HG02943 (cell line): ENCODE data around the gene ARHGAP45.
"Not testable (repeated sequence)": the region's sequence is repeated elsewhere in the genome, so short reads cannot be mapped to it uniquely, and the experiment has no call there.

ENCODE experiments used
- ATAC-seq: cut with Tn5 transposase; IDR thresholded peaks from one replicate; pipeline ENCODE4 v1.9.1; 2021; ENCODE audit warnings: mild to moderate bottlenecking, low read depth, moderate library complexity; ENCODE audit not compliant: unreplicated experiment

The ARHGAP45 gene

DNA sequence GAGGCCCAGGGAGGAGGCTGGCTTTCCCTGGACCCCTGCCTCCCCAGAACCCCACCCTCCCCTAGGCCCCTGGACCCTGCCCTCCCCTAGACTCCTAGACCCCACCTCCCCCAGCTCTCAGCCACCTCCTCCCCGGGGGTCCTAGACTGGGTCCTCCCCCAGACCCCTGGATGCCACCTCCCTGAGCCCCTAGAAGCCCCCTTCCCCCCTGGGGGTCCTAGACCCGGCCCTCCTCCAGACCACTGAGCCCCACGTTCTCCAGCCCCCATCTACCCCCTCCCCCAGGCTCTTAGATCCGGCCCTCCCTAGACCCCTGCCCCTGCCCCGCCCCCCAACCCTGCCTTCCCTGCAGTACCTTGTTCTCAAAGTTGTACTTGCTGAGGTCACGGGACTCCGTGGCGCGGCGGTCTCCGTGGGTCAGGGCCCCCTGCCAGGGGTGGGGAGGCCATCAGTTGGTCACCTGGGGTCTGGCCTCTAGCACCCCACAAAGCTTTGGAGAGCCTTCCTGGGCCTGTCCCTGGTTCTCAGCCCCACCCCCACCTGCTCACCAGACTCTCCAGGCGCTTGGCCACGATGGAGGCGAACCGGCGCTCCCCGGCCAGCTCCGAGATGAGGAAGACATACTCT, 44.8 kb downstream of the ARHGAP45 start:
- ATAC-seq, result no peak

DNA sequence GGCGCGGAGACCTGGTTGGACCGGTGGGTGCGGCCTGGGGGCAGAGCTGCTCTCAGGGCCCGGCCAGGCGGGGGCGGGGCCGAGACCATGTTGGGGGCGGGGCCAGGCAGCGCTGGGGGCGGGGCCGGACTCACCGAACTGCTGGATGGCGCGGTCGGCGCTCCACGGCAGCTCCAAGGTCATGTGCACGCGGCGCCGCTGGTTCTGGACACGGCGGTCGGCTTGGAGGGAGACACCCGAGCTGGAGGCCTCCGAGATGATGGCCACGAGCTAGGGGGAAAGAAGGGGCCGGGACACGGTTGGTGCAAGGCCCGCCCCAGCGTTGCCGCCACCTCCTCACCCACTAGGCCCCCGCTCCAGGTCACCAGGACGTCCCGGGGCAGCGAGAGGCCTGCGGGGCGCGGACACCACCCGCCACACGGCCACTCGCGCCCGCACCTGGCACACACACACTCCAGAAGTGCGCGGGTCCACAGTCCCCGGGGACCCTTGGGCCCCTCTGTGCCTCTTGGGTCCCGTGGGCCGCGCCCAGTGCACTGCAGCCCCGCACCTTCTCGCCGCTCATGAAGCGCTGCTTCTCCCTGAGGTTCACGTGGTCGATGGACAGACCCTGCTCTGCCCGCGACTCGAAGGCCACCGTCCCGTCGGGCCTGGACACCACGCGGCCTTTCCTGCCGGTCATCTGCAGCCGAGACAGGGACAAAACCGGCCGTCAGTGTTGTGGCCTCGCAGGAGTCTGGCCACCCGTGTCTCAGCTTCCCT, 45.5 kb downstream of the ARHGAP45 start:
- no peak for ATAC-seq

- no peak for ATAC-seq
These were observed 46.3 kb downstream of the ARHGAP45 start for GRCh38 chr19:1113030-1113985.

DNA sequence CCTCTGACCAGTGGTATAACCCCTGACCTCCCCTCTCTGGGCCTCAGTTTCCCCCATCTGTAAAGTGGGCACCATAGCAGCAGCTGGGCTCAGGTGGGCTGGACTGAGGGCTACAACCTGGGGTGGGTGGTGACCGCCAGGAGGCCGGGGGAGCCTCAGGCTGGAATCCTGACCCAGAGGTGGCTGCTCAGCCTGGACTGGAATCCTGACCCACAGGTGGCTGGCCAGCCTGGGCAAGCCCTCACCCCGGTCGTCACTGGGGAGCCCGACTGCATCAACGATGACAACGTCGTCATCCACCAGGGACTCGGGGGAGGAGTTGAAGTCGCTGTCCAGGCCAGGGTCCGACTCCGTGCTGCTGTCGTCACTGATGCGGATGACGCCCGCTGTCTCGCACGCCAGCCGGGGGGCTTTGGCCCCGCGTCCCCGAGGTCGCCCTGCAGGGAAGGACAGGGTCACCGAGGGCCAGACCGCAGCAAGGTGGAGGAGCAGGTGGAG, 47.1 kb downstream of the ARHGAP45 start:
- ATAC-seq, result no peak

DNA sequence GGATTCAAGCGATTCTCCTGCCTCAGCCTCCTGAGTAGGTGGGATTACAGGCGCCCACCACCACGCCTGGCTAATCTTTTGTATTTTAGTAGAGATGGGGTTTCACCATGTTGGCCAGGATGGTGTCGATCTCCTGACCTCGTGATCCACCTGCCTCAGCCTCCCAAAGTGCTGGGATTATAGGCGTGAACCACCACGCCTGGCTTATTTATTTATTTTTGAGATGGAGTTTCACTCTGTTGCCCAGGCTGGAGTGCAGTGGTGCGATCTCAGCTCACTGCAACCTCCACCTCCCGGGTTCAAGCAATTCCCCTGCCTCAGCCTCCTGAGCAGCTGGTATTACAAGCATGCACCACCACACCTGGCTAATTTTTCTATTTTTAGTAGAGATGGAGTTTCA, 47.8 kb downstream of the ARHGAP45 start:
- not testable (repeated sequence) for ATAC-seq

DNA sequence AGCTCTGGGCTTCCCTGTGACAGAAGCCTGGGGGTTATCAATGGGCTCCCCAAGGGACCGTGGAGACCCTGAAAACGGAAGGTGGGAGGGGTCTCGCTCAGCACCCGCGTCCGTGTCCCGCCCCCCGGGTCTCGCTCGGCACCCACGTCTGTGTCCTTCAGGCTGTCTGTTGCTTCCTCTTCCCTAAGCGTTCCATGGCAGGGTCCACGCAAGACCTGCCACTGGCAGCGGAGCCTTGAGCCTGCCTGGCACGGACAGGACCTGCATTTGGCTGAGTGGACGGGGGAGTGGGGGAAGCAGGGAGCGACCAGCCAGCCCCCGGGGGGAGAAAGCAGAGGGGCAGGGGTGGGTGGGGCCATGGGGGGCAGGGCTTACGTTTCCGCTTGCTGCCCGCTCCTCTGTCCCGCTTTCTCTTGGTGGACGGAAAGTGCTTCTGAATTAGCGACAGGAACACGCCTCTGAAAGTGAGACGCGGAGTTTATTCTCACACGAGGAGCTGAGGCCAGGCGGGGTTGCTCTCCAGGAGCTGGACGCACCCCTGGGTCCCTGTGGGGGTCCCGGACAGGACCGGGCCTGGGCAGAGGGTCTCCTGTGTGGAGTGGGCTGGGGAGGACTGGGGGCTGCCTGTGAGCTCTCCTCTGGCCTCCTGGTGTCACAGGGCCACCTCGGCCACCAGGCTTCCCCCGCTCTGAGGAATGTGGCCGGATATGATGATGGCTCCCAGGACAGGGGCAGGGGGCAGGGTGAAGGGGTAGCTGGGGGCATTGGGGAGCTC, 48.9 kb downstream of the ARHGAP45 start:
- ATAC-seq, result no peak

- no peak for ATAC-seq
These were observed 50.0 kb downstream of the ARHGAP45 start for GRCh38 chr19:1116726-1117581.

DNA sequence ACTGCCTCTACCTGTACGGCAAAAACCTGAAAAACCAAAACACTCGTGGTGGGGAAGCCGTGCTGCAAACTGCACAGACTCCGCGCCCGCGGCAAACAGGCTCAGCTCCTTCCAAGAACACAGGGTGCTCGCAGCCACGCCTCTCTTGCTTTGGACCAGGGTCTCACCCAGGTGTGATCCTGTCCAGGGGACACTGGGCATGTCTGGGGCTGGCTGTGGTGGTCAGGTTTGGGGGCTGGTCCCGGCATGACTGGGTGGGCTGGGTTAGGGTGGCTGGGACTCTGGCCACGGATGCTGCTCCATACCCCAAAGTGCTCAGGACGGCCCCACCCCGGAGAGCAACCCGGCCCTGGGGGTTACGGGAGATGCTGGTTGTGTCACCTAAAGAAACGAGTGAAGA, 50.7 kb downstream of the ARHGAP45 start:
- ATAC-seq, result no peak

DNA sequence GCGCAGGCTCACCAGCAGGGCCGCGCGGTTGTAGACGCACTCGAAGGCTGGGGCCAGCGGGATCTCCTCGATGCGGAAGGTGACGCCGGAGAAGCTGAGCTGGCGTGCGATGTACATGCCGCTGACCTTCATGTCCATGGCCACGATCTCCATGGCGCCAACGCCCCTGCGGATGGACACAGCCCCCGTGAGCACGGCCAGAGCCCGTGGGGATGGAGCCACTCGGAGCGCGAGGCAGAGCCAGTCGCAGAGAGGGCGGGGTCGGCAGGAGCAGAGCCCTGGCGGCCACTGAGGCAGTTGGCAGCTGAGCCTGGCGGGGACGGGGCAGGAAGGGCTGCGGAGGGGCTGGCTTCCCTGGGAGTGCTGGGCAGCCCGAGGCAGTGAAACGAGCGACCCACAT, 52.0 kb downstream of the ARHGAP45 start:
- ATAC-seq, result no peak

DNA sequence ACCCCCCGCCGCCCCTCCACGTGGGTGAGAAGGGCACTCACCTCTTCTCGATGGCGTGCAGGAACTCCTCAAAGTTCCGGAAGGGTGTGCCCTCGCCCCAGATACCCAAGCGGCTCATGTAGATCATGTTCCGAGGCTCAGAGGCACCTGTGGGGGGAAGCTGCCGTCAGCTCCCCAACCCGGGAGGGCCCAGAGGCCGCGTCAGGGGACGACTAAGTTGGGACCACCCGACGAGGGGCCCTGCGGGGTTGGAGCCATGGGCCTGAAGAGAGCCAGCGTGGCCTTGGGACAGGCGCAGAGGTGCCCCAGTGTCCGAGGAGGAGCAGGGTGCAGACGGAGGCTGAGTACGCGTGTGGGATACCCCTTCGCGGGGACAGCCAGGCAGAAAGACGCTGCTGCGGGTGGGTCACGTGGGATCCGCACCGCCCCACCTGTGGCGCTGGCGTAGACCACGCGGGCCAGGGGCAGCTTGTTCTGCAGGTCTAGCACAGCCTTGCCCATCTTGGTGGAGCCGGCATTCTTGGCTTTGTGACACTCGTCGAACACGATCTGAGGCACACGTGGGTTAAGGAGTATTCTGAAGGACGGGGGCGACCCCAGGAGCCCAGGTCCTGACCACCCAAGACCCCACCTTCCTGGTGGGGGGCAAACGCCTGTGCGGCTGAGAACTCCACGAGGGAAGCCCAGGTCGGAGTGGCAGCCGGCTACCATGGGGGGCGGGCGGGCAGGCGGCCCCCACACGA, 52.7 kb downstream of the ARHGAP45 start:
- no peak for ATAC-seq

- no peak for ATAC-seq
These were observed 54.4 kb downstream of the ARHGAP45 start for GRCh38 chr19:1121395-1121794.

DNA sequence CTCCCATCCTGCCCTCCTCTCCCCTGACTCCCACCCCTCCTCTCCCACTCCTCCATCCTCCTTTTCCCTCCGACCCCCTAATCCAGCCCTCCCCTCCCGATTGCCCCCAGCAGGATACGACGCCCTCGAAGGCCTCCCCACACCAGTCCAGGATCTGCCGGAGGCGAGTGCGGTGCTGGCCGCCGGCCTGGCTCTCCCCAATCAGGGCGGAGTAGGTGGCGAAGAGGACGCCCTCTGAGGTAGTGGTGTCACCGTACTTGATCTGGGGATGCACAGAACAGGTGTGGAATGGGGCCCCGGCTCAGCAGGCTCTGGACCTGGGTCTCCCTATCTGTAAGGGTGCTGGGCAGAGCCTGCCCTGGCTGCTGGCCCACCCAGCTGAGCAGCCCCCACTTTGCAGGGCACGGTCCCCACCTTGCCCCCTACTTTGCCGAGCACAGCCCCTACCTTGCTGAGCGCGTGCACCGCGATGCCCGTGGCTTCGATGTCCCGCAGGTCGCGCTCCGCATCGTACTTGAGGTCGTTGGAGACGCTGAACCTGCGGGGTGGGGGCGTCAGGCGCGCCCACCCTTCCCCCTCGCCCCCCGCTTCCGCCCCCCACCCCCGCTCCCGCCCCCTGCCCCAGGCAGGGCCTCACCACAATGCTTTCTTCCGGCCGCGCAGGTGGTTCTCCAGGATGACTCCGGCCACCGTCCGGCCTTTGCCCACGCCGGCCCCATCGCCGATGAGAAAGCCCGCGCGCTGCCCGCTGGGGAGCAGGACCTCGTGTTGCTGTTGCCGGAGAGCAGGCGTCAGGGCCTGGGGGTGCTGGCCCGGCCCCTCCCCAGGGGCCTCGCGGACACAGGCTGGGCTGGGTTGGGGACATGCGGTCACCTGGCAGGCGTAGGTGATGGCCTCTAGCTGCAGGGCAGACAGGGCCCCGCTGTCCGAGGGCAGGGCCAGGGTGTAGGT, 55.3 kb downstream of the ARHGAP45 start:
- ATAC-seq, result no peak

- no peak for ATAC-seq
These were observed 56.0 kb downstream of the ARHGAP45 start for GRCh38 chr19:1122972-1123363.

DNA sequence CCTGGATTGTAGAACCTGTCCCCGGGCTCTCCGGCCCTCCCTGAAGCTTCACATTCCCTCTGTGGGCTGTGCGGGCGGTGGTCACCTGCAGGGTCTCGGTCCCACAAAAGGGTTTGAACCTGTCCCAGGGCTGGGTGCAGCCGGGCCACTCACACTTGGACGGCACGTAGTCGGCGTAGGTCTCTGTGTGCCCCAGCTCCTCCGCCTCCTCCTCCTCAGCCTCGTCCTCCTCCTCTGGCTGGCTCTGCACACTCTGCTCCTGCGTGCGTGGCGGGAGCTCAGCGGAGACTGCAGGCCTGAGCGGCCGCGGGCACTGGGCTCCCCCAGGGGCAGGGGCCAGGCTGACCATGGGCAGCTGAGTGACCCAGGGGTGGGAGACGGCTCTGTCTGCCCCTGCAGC, 56.4 kb downstream of the ARHGAP45 start:
- no peak for ATAC-seq

GRCh38 chr19:1123885-1124677, 57.1 kb downstream of the ARHGAP45 start:
- no peak for ATAC-seq

DNA sequence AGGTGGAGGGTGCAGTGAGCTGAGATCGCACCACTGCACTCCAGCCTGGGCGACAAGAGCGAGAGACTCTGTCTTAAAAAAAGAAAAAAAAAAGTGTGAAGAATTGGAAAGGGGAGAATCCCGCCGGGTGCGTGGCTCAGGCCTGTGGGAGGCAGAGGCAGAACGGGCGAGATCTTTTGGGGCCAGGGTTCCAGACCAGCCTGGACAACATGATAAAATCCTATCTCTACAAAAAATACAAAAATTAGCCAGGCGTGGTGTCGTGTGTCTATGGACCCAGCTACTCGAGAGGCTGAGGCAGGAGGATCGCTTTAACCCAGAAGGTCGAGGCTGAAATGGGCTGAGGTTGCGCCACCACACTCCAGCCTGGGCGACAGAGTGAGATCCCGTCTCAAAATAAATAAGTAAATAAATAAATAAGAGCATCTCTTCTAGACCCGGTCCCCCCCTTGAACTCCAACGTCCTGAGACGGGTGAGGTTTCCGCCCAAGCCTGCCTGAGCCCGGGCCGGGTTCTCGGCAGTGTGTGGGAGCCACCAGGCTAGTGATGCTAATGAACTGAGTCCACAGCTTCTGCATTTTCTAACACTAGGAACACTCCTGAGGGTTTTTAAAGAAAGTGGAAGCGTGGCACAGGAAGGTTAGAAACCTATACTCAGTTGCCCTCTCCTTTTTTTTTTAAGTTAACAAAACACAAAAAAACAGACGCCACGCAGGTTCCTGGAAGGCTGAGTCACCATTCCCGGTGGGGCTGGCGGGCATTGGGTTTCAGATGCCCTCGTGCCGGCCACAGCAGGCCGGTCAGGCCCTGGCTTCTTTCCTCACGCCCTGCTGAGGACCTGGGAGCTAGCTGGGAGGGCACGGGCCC, 58.9 kb downstream of the ARHGAP45 start:
- ATAC-seq, result no peak
